ENCODE data around the gene ABCA13.

ABCA13 gene

DNA sequence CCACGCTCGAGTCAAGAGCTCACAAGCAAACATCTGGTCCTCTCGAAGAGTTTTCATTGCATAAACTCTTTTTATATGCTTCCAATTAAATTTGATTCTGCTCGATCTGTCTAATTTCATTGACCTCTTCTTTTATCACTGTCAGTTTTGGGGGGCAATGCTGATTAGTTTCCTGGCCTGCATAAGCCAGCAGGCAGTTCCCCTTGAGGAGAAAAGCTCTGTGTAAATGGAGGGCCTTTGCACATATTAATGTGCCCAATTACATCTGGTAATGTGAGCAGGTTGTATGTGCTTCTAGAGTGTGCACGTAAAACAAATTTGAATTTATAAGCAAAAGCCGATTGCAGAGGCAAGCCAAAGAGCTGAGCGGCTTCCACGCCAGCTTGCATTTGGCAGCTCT lies 210.3 kb downstream of the ABCA13 start:
- 94% methylated on average over 8 of the region's 8 CpGs for WGBS
- Histone ChIP-seq H3K9me3 (ENCODE audit: insufficient read depth, low read depth, low read length) (no peaks in the 10 kb centered on the region), H3K4me3 (ENCODE audit: low read length) (no peak overlapping the region), H3K36me3 (ENCODE audit: insufficient read depth, low read length) (no peaks in the 10 kb centered on the region), H3K4me1 (ENCODE audit: insufficient read depth, low read length) (no peaks in the 10 kb centered on the region), H3K9ac (ENCODE audit: low read depth, low read length) (no peak overlapping the region), H3K27ac (ENCODE audit: low read depth, low read length) (no peak overlapping the region), H3K27me3 (ENCODE audit: insufficient read depth, low read length) (no peaks in the 10 kb centered on the region)

DNA sequence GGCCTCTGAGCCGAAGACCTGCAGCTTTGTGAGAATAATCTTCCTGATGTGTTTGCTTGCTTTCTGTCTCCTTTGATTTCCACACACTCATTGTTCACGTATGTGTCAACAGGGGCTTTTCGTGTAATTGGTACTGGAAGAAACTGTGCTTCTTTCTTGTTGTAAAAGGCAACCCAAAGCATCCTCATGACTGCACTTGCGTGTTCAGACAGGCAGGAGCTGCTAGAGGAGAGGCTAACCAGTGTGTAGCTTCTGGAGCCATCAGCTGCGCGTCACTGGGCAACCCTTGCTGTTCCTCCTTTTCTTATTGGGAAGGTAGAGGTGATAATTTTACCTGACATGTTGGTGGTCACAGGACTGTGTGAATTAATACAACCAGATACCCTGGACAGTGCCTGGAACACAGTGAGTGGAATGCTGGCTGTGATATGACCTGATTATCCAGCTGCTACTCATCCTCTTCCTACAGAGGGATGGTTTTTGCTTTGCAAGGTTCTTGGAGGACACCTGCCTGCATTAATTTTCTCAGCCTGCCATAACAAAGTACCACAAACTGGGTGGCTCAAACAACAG lies 213.0 kb downstream of the ABCA13 start:
- Histone ChIP-seq H3K4me3 (ENCODE audit: low read length) (no peak overlapping the region), H3K4me1 (ENCODE audit: insufficient read depth, low read length) (no peaks in the 10 kb centered on the region), H3K27ac (ENCODE audit: low read depth, low read length) (no peak overlapping the region), H3K36me3 (ENCODE audit: insufficient read depth, low read length) (no peaks in the 10 kb centered on the region), H3K27me3 (ENCODE audit: insufficient read depth, low read length) (no peaks in the 10 kb centered on the region), H3K9ac (ENCODE audit: low read depth, low read length) (no peak overlapping the region), H3K9me3 (ENCODE audit: insufficient read depth, low read depth, low read length) (no peaks in the 10 kb centered on the region)
- WGBS = 95% methylated on average over 6 of the region's 6 CpGs

DNA sequence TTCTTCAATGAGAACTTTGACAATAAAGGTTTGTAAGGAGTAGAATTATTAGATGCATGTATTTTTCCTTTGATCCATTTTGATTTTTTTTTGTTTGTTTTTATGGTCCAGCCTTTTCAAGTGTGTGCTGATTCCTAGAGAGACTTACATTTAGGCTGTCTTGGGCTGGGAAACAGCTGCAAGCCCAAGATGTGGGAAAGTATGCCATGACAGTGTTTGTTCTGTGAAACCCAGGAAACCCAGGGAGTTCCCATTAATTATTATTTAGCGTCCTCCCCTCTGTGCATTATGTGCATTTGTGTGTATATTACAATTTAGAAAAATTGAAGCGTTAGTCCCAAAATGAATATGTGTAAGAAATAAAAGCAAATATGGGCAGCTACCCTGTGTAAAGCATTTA lies 216.7 kb downstream of the ABCA13 start:
- Histone ChIP-seq H3K9ac (ENCODE audit: low read depth, low read length) (no peak overlapping the region), H3K36me3 (ENCODE audit: insufficient read depth, low read length) (no peaks in the 10 kb centered on the region), H3K27ac (ENCODE audit: low read depth, low read length) (no peak overlapping the region), H3K4me1 (ENCODE audit: insufficient read depth, low read length) (no peaks in the 10 kb centered on the region), H3K9me3 (ENCODE audit: insufficient read depth, low read depth, low read length) (no peaks in the 10 kb centered on the region), H3K4me3 (ENCODE audit: low read length) (no peak overlapping the region), H3K27me3 (ENCODE audit: insufficient read depth, low read length) (no peaks in the 10 kb centered on the region)
- WGBS = 100% methylated on average over 2 of the region's 2 CpGs

DNA sequence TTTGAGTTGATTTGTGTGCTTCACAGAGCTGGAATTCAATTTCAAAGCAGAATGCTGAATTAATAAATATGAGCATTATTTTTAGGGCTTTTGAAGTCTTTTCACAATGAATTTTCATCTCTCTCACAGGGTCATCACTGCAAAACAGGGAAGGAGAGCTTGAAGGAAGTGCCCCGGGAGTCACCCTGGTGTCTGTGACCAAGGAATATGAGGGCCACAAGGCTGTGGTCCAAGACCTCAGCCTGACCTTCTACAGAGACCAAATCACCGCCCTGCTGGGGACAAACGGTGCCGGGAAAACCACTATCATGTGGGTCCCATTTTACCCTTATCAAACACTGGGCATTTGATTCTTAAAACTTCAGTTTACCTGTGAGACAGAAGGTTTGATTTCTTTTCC lies 217.7 kb downstream of the ABCA13 start:
- Histone ChIP-seq H3K27me3 (ENCODE audit: insufficient read depth, low read length) (no peaks in the 10 kb centered on the region), H3K4me1 (ENCODE audit: insufficient read depth, low read length) (no peaks in the 10 kb centered on the region), H3K4me3 (ENCODE audit: low read length) (no peak overlapping the region), H3K9me3 (ENCODE audit: insufficient read depth, low read depth, low read length) (no peaks in the 10 kb centered on the region), H3K36me3 (ENCODE audit: insufficient read depth, low read length) (no peaks in the 10 kb centered on the region), H3K27ac (ENCODE audit: low read depth, low read length) (no peak overlapping the region), H3K9ac (ENCODE audit: low read depth, low read length) (no peak overlapping the region)
- 92% methylated on average over 4 of the region's 4 CpGs for WGBS

DNA sequence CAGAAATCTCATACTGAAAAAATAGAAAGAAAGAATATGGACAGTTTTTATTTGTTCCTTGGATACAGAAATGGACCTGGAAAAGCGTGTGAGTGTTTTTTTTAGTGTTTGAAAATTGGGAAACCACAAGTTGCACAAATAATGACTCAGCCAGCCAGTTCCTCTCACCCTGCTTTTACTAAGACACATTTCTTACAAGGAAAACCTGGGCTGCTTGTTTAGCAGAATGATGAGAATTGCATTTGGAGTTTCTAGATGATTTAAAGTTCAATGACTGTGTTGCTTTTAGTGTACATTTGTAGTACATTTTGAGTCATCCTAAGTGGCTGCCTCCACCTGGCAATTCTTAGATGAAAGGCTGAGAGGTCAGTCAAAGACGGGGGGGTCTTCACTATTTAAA lies 218.7 kb downstream of the ABCA13 start:
- no peak overlapping the region for H3K4me3 ChIP-seq (ENCODE audit: low read length)
- no peaks in the 10 kb centered on the region for H3K9me3 ChIP-seq (ENCODE audit: insufficient read depth, low read depth, low read length)
- 92% methylated on average over 1 of the region's 2 CpGs for WGBS
- H3K36me3 ChIP-seq (ENCODE audit: insufficient read depth, low read length) = no peaks in the 10 kb centered on the region
- no peak overlapping the region for H3K27ac ChIP-seq (ENCODE audit: low read depth, low read length)
- H3K4me1 ChIP-seq (ENCODE audit: insufficient read depth, low read length) = no peaks in the 10 kb centered on the region
- no peaks in the 10 kb centered on the region for H3K27me3 ChIP-seq (ENCODE audit: insufficient read depth, low read length)
- H3K9ac ChIP-seq (ENCODE audit: low read depth, low read length) = no peak overlapping the region

DNA sequence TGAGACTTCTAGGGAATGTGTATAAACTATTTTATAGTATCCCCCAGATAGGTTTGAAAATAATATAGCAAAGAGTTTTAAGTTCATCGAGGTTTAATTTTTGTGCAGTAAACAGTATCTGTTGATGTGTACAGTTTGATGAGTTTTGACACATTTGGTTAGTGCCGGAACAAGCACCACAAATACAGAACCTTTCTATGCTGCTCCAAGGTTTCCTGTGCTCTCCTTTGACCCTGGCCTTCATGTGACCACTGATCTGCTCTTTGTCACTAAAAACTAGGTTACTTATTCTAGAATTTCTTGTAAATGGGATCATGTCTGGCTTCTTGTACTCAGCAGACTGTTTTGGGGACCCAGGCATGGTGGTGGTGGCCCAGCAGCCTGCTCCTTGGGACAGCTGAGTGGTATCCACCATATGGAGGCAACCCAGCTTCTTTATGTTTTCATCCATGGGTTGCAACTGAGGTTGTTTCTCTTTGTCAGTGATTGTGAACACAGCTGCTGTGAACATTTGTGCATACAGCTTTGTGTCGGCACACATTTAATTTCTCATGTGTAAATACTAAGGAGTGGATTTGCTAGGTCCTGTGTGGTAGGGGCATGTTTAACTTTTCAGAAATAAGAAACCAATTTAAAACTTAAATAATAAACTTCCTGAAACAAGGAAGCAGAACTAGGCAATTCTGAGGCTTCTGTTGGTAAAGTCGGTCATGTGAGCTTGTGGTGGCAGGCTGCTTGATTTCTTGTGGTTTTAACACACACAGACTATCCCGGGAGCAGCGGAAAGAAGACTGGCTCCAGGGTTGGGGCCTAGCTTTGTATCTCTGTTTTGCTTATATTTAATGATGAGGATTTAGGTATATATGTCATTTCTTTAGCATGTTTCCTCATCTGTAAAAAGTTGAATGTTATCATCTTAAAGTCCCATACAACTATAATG lies 219.4 kb downstream of the ABCA13 start:
- H3K9me3 ChIP-seq (ENCODE audit: insufficient read depth, low read depth, low read length) = no peaks in the 10 kb centered on the region
- H3K36me3 ChIP-seq (ENCODE audit: insufficient read depth, low read length) = no peaks in the 10 kb centered on the region
- H3K4me3 ChIP-seq (ENCODE audit: low read length) = no peak overlapping the region
- no peak overlapping the region for H3K27ac ChIP-seq (ENCODE audit: low read depth, low read length)
- WGBS = 95% methylated on average over 6 of the region's 6 CpGs
- H3K9ac ChIP-seq (ENCODE audit: low read depth, low read length) = no peak overlapping the region
- no peaks in the 10 kb centered on the region for H3K27me3 ChIP-seq (ENCODE audit: insufficient read depth, low read length)
- H3K4me1 ChIP-seq (ENCODE audit: insufficient read depth, low read length) = no peaks in the 10 kb centered on the region

DNA sequence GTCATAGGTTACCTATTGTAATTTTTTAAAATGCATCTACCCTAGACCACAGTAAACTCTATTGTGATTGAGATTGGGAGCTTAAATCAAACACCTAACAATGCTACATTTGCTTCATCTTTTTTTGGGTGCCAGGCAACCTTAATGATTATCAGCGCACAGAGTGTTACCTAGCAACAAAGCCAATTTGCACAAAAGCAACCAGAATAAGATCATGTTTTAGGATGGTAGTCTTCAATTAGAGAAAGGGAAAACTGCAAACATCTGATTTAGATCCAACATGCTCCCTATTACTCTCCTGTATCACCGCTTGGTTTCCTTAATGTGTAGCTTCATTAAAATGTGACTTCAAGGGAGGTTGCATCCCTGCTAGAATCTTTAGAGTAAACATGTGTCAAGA lies 226.9 kb downstream of the ABCA13 start:
- Histone ChIP-seq H3K36me3 (ENCODE audit: insufficient read depth, low read length) (no peaks in the 10 kb centered on the region), H3K4me3 (ENCODE audit: low read length) (no peak overlapping the region), H3K9ac (ENCODE audit: low read depth, low read length) (no peak overlapping the region), H3K27ac (ENCODE audit: low read depth, low read length) (no peak overlapping the region), H3K9me3 (ENCODE audit: insufficient read depth, low read depth, low read length) (no peaks in the 10 kb centered on the region), H3K4me1 (ENCODE audit: insufficient read depth, low read length) (no peaks in the 10 kb centered on the region), H3K27me3 (ENCODE audit: insufficient read depth, low read length) (no peaks in the 10 kb centered on the region)
- WGBS = 100% methylated on average over 1 of the region's 2 CpGs

DNA sequence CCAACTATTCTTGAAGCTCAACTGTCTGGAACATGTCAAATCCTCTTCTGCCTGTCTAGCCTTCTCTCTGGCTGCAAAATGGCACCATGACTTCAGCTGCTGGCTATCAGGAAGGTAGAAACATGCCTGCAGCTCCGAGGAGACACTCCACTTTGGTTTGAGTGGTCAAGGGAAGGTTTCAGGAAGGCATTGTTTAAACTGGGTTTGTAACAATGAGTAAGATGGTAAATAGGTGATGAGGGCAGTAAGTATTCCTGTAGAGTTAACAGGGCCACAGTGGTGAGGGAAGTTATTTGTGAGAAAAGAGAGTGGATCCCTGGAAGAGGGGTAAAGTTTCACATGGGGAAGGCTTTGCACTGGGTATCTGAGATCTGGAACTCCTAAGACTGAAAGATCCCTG lies 231.5 kb downstream of the ABCA13 start:
- H3K27me3 ChIP-seq (ENCODE audit: insufficient read depth, low read length) = no peaks in the 10 kb centered on the region
- H3K36me3 ChIP-seq (ENCODE audit: insufficient read depth, low read length) = no peaks in the 10 kb centered on the region
- no peak overlapping the region for H3K9ac ChIP-seq (ENCODE audit: low read depth, low read length)
- no peak overlapping the region for H3K27ac ChIP-seq (ENCODE audit: low read depth, low read length)
- H3K9me3 ChIP-seq (ENCODE audit: insufficient read depth, low read depth, low read length) = no peaks in the 10 kb centered on the region
- H3K4me3 ChIP-seq (ENCODE audit: low read length) = no peak overlapping the region
- H3K4me1 ChIP-seq (ENCODE audit: insufficient read depth, low read length) = no peaks in the 10 kb centered on the region
- WGBS = 89% methylated on average over 1 of the region's 1 CpG

DNA sequence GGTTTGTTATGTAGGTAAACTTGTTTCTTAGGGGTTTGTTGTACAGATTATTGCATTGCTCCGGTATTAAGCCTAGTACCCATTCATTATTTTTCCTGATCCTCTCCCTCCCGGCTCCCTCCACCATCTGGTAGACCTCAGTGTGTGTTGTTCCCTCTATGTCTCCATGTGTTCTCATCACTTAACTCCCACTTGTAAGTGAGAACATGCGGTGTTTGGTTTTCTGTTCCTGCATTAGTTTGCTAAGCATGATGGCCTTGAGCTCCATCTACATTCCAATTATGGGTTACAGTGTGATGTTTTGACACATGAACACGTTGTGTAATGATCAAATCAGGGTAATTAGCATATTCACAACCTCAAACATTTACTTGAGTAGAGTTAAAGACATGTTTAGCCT lies 237.5 kb downstream of the ABCA13 start:
- H3K9ac ChIP-seq (ENCODE audit: low read depth, low read length) = no peak overlapping the region
- H3K27me3 ChIP-seq (ENCODE audit: insufficient read depth, low read length) = no peaks in the 10 kb centered on the region
- whole genome bisulfite sequencing = 91% methylated on average over 3 of the region's 4 CpGs

DNA sequence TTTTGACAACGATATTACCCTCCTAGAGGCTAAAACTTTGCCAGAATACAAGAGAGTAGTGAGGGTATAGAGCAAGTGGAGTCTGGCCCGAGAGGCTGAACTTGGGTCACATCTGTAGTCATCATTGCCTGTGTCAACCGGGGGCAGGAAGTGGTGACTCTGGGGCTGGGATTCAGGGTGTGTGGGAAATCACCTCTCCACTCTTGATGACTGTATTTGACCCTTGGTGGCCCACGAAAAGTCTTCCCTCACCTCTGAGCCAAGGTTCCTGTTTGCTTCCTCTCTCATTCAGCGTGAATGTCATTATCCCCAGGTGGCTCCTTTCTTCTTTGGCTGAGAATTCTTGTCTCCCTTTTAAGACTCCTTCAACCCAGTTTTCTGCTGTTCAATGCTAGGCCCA lies 240.4 kb downstream of the ABCA13 start:
- Histone ChIP-seq H3K27me3 (ENCODE audit: insufficient read depth, low read length) (no peaks in the 10 kb centered on the region), H3K9ac (ENCODE audit: low read depth, low read length) (no peak overlapping the region), H3K4me3 (ENCODE audit: low read length) (no peak overlapping the region), H3K36me3 (ENCODE audit: insufficient read depth, low read length) (no peaks in the 10 kb centered on the region), H3K9me3 (ENCODE audit: insufficient read depth, low read depth, low read length) (no peaks in the 10 kb centered on the region), H3K4me1 (ENCODE audit: insufficient read depth, low read length) (no peaks in the 10 kb centered on the region), H3K27ac (ENCODE audit: low read depth, low read length) (no peak overlapping the region)
- WGBS = 85% methylated on average over 5 of the region's 5 CpGs

More for the DNA sequence above, 237.5 kb downstream of the ABCA13 start:
- no peak overlapping the region for H3K4me3 ChIP-seq (ENCODE audit: low read length)
- H3K4me1 ChIP-seq (ENCODE audit: insufficient read depth, low read length) = no peaks in the 10 kb centered on the region
- H3K36me3 ChIP-seq (ENCODE audit: insufficient read depth, low read length) = no peaks in the 10 kb centered on the region
- no peaks in the 10 kb centered on the region for H3K9me3 ChIP-seq (ENCODE audit: insufficient read depth, low read depth, low read length)
- H3K27ac ChIP-seq (ENCODE audit: low read depth, low read length) = no peak overlapping the region

DNA sequence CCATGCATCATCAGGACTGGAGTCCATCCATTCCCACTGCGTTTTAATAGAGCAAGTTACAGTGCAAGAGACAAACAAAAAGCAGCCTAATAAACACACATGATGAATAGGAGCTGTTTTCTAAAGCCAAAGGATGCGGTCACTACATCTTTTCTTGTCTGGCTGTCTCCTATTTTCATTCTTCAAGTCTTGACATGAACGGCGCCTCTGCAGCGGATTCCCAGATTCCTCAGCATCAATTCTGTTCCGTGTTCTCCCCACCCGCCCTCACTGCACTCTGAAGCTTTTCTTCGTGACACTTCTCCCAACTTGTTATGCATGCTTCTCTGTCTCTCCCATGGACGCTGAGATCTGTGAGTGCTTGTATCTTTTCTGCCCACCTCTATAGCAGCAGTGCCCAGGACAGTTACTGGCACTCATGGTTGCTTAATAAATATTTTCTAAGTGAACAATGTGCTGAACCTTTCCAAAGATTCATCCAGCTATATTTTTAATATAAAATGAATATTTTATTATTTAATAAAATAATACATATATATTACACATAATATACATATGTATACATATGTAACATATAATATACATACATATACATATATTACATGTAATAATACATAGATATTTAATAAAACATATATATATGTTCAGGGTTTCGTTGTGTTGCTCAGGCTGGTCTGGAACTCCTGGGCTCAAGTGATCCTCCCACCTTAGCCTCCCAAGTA lies 242.9 kb downstream of the ABCA13 start:
- WGBS = 85% methylated on average over 9 of the region's 10 CpGs
- H3K36me3 ChIP-seq (ENCODE audit: insufficient read depth, low read length) = no peaks in the 10 kb centered on the region
- no peak overlapping the region for H3K27ac ChIP-seq (ENCODE audit: low read depth, low read length)
- H3K4me1 ChIP-seq (ENCODE audit: insufficient read depth, low read length) = no peaks in the 10 kb centered on the region
- H3K27me3 ChIP-seq (ENCODE audit: insufficient read depth, low read length) = no peaks in the 10 kb centered on the region
- H3K9ac ChIP-seq (ENCODE audit: low read depth, low read length) = no peak overlapping the region
- H3K4me3 ChIP-seq (ENCODE audit: low read length) = no peak overlapping the region
- H3K9me3 ChIP-seq (ENCODE audit: insufficient read depth, low read depth, low read length) = no peaks in the 10 kb centered on the region
